NCI-H1092 treated with DMSO at 0.1 percent for 48 hours (cell line): ENCODE measurements around the gene SOAT1.

ENCODE experiments used
- DNase-seq: peaks from one replicate; lab custom pipeline; 2025; lab: John Stamatoyannopoulos, UW

SOAT1 gene

DNA sequence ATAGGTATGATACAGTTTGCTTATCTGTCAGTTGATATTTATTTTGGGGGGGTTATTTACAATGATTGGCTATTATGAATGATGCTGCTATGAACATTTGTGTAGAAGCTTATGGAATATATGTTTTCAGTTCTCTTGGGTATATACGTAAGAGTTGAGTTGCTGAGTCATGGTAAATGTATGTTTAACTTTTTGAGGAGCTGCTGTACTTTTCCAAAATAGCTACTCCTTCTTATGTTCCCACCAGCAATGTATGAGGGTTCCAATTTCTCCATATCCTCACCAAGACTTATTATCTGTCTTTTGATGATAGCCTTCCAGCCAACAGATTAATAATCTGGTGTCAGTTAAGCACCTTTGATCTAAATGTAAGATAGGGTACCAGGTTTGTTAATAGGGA lies 11.9 kb downstream of the SOAT1 start:
- DNase-seq: no peak

GRCh38 chr1:179310291-179310690 lies 16.7 kb downstream of the SOAT1 start:
- no peak for DNase-seq

DNA sequence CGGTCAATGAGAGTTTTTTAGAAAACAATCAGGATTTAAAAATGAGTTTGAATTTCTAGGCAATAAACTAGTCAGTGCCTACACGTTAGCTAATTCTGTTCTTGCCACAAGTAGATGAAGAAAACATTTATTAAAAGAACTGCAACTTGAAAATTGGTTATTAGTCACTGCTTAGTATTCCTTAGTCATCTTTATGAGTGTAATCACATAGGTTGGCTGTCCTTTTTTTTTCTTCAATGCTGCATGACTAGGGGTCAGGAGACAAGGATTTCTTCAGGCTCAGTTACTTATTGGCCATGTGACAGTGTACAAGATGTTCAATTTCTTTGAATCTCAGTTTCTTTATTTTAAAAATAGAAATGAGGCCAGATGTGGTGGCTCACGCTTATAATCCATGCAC lies 17.1 kb downstream of the SOAT1 start:
- no peak for DNase-seq

DNA sequence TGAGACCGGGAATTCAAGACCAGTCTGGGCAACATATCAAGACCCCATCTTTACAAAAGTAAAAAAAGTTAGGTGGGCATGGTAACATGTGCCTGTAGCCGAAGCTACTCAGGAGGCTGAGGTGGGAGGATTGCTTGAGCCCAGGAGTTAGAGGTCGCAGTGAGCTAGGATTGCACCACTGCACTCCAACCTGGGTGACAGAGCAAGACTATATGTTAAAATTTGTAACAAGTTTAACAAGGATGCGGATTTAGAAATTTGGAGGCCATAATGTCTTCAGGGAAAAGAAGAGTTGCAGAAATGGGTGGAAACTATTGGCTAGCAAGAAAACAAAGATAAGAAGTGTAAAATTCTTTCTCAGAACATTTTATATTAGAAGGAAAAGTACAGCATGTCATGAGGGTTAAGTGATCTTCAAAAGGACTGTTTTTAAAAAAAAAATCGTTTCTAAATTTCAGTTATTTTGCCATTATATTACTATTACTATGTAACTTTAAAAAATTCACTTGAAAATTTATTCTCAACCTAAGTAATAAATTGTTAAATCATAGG lies 17.6 kb downstream of the SOAT1 start:
- DNase-seq: no peak

GRCh38 chr1:179313004-179313403 lies 19.4 kb downstream of the SOAT1 start:
- DNase-seq: no peak

DNA sequence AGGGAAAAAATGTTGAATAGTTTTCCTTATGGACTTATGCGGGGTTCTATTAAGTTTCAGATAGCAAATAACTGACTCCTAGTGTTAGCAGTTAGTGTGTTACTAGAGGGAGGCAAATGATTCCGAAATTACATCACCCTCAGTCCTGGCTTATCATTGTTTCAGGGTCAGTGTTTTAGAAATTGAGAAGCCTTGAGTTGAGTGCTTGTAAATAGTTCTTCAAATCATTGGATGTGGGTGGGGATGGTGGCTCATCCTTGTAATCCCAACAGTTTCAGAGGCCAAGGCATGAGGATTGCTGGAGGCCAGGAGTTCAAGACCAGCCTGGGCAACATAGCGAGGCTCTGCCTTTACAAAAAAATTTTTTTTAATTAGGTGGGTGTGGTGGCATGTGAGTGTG lies 21.3 kb downstream of the SOAT1 start:
- no peak for DNase-seq

DNA sequence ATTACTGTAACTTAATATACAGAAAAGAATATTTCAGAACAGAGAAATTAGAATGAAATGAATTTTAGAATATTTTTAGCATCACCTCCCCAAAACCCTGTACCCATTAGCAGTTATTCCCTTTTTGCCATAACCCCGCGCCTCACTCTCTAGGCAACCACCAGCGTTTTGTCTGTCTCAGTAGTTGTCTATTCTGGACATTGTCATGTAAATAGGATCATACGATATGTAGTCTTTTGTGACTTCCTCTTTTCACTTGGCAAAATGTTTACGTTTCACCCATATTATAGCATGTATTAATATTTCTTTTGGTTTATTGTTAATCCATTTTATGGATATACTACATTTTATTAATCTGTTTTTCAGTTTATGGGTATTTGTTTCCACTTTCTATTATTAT lies 24.9 kb downstream of the SOAT1 start:
- no peak for DNase-seq

DNA sequence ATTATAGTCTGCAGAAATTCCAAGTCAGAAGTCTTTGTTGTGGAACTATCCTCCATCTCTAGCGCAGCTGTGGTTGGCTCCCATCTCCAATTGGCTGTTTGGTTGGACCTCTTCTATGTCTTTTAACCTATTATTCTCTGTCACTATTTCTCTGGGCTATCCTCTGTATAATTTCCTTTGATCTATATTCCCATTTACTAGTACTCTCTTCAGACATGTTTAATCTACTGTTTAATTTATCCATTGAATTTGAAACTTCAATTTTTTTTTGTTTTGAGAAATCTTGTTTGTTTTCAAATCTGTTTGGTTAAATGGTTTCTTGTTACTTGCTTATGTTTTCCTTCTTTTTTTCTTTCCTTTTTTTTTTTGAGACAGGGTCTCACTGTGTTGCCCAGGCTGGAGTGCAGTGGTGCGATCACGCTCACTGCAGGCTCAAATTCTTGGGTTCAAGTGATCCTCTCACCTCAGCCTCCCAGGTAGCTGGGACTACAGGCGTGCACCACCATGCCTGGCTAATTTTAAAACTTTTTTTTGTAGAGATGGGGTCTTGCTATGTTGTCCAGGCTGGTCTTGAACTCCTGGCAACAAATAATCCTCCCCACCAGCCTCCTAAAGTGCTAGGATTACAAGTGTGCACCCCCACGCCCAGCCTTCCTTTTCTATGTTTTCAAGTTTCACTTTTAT lies 28.1 kb downstream of the SOAT1 start:
- no peak for DNase-seq

DNA sequence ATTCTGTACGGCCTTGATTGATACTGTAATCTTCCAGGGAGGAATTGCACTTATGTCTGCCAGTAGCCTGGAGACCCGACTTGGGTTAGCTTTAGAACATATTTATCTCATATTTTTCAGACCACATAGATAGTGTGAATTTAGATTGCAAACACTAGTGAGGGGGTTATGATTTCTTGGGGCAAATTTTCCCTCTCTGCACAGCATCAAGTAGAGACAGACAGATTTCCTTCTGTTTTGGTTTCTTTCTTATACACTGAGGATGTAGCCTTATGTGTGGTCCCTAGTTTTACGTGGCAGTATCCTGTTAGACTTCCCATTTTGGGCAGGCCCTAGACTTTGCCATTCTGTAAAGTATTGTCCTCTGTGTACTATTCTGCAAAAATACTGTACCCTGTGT lies 29.0 kb downstream of the SOAT1 start:
- DNase-seq: no peak

DNA sequence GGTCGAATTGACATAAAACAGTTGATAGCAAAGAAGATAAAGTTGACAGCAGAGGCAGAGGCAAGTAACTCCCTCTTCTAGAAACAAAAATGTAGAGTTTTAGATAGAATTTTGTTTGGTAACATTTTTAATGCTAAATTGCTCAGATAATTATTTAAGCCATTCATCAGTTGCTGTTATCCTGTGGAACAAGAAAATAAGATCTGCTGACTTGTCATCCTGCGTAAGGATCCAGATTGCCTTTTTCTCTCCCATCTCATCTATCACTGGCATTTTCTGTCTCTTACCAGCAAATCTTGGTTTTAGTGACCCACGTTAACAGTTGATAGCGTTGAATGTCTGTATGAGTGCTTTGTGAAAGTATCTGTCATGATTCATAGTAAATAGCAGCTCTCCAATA lies 29.8 kb downstream of the SOAT1 start:
- DNase-seq: no peak

DNA sequence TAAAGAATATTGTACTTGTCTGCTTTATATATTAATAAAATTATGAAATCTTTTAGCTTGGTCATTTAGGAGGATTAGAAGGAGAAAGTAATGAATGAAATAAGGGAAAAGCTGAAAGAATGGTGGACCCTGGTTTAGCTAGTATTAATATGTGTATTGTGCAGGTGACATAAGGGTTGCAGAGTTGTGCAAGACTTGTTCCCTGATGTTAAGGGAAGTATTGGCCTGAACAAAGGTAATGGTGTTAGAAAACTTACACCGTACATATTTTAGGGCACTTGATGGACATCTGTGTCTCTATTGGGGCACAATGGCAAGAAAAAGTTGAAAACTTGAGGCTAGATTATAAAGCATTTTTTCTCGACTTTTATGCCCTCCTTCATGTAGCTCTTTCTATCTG lies 32.2 kb downstream of the SOAT1 start:
- no peak for DNase-seq

- no peak for DNase-seq
These were observed 33.1 kb downstream of the SOAT1 start for GRCh38 chr1:179326746-179327145.

GRCh38 chr1:179327196-179327595 lies 33.6 kb downstream of the SOAT1 start:
- DNase-seq: no peak

DNA sequence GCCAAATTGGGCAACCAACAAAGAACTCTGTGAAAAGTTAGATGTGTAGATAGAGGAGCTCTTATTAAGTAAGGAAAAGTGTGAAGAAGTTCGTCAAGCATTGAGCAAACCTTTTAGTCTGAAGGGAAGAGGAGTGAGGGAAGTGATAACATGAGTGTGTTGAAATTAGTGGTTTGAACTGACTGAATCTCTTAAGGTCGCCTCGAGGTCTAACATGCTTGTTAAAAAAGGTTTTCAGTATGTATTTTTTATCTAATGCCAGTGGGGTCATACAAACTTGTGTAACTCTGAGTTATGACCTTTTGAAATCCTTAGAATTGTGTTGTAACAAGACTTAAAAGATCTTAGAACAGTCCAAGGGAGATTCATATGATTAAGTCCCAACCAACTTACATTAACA lies 34.1 kb downstream of the SOAT1 start:
- no peak for DNase-seq

GRCh38 chr1:179329862-179330261 lies 36.3 kb downstream of the SOAT1 start:
- DNase-seq: no peak

DNA sequence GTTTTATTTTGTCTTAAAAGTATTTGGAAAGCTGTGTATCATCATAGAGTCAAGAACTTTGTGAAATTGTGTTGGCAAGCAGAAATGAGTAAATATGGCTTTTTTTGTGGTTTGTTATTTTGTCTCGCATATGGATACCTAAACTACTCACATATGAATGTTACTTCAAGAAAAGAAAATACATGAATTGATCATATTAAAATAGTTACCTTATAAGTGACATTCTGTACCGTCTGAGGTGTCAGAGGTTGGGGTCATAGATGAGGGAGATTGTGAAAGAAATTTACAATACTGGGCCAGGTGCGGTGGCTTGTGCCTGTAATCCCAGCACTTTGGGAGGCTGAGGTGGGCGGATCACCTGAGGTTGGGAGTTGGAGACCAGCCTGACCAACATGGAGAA lies 40.8 kb downstream of the SOAT1 start:
- DNase-seq: no peak

- no peak for DNase-seq
These were observed 43.7 kb downstream of the SOAT1 start for GRCh38 chr1:179337288-179337687.

GRCh38 chr1:179337942-179338560 lies 44.5 kb downstream of the SOAT1 start:
- DNase-seq: no peak

- DNase-seq: no peak
These were observed 47.3 kb downstream of the SOAT1 start for GRCh38 chr1:179340918-179341317.

DNA sequence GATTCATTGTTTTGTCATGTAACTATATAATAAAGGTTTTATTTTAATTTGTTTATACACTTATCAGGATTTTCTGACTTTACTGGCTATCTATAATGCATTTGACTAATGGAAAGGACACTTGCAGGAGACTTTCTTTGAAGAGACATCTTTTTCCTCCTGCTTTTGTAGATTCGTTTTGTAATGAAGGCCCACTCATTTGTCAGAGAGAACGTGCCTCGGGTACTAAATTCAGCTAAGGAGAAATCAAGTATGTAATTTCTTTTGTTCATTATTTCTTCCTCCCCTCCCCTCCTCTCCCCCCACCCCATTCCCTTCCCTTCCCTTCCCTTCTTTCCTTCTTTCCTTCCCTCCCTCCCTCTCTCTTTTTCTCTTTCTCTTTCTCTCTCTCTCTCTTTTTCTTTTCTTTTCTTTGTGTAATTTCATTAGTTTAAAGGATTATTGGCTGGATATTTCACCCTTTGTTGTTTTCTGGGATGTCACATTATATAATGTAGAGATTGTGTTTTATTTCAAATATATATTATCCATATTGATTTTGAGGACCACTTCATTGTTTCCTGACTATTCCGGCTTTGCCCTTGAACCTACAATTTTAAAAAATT lies 48.4 kb downstream of the SOAT1 start:
- no peak for DNase-seq

DNA sequence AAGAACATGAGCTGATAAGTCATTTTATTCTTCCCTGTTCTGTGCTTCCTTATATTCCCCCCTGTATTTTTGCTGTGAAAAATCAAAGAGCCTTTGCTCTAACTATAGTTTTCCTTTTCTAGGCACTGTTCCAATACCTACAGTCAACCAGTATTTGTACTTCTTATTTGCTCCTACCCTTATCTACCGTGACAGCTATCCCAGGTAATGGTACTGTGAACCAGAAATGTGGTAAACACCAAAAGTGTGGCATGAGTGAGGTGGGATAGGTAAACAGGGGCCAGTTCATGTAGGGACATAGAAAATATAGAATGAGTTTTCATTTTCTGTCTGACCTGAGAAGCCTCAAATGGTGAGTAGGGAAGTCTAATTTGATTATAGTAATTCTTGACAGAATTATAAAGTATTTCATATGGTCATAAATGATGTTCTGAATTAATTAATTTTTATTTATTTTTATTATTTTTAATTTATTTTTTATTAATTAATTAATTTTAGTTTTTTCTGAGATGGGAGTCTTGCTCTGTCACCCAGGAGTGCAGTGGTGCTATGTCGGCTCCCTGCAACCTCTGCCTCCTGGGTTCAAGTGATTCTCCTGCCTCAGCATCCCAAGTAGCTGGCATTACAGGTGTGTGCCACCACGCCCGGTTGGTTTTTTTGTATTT lies 49.3 kb downstream of the SOAT1 start:
- DNase-seq: no peak

DNA sequence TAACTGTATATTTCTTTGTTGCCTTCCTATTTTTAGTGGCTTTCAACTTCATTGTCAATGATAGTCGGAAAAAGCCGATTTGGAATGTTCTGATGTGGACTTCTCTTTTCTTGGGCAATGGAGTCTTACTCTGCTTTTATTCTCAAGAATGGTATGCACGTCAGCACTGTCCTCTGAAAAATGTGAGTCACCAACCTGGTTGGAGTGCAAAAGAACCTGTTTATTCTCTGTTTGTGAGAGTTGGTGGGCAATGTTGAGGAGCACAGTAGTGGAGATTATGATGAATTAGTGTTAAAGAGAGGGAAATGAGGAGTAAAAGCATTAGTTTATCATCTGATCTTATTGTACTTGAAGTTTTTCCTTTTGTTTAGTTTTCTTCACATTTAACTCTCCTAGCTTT lies 57.7 kb downstream of the SOAT1 start:
- DNase-seq: no peak

DNA sequence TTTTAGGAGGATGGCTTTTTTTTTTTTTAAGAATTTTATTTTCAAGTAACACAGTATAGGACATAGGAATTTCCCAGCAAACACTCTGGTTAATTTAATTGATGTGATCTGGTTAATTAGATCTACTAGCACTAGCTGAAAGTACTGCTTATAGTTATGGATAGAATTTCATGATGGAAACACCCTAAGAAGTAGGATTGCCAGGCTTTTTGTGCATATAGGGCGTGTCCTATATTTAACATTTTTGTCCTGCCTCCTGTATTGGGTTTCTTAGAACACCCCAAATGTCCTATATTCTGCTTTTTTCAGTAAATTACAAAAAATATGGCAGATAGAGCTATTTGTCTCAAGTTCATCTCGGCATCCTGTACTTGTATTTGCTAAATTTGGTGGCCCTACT lies 58.6 kb downstream of the SOAT1 start:
- no peak for DNase-seq
